Transverse colon (tissue), 4 donors: Measurements from ENCODE around the gene CAPSL. TPM values are rescaled to one million over a fixed set of nuclear protein-coding genes. Genes with fewer than 3 reads are reported as not detected.

Experiments used
- DNase-seq: peaks from one replicate; pipeline ENCODE4 v3.0.0-alpha.2; 2019
- H3K27ac ChIP-seq, 4 donors: fragments of 200-600 bp; sonication (generic); 2 replicates each; pipeline ENCODE4 v1.5.1; 2016 to 2018; ENCODE audit warnings: inconsistent platforms in 4 of 4
- H3K27me3 ChIP-seq: fragments of 200-600 bp; sonication (generic); 2 replicates; pipeline ENCODE4 v1.5.1; 2017; ENCODE audit warnings: inconsistent platforms
- H3K36me3 ChIP-seq, 4 donors: fragments of 200-600 bp; sonication (generic); 2 replicates each; pipeline ENCODE4 v1.5.1; 2017 to 2019; ENCODE audit warnings: inconsistent platforms in 4 of 4
- H3K4me1 ChIP-seq, 4 donors: fragments of 200-600 bp; sonication (generic); 2 replicates each; pipeline ENCODE4 v1.5.1; 2017 to 2020; ENCODE audit warnings: inconsistent platforms in 4 of 4
- H3K4me3 ChIP-seq, 4 donors: fragments of 200-600 bp; sonication (generic); 1 replicate in 1 of 4; 2 replicates in 3 of 4; pipeline versions ENCODE4 v1.5.1 to v1.6.1; 2017 to 2019; ENCODE audit warnings: inconsistent platforms in 4 of 4
- H3K9me3 ChIP-seq, 2 donors: fragments of 200-600 bp; sonication (generic); 2 replicates each; pipeline ENCODE4 v1.5.1; 2017 to 2019; ENCODE audit warnings: inconsistent platforms in 2 of 2
- EP300 ChIP-seq: sonication (generic); formaldehyde crosslinking; IDR thresholded peaks from one replicate; pipeline ENCODE4 v1.6.1; 2017; ENCODE audit warnings: antibody characterized with exemption, low read depth
- POLR2A ChIP-seq: fragments of 450-650 bp; IDR thresholded peaks from one replicate; pipeline ENCODE4 v1.6.1; 2016; ENCODE audit warnings: antibody characterized with exemption, mild to moderate bottlenecking, moderate library complexity
- POLR2AphosphoS5 ChIP-seq, 3 donors: sonication (generic); formaldehyde crosslinking; IDR thresholded peaks; one replicate each; pipeline ENCODE4 v1.6.1; 2016; ENCODE audit warnings: antibody characterized with exemption in 3 of 3
- WGBS, 2 donors: methylation state at CpG; one replicate each; pipeline ENCODE4 v1.1.5; 2018; ENCODE audit warnings: low coverage in 1 of 2; 5-methylcytosine and 5-hydroxymethylcytosine counted together
- in situ Hi-C, 4 donors: fragments of 200-750 bp; cut with MboI; loops; one replicate each; pipeline versions ENCODE4 v1.15.0 to v1.15.1; 2017; ENCODE audit warnings: low sequenced_read_pairs in 3 of 4, low pct_ligation_motif_present in 1 of 4, low pct_unique_long_range_greater_than_20kb in 1 of 4
- intact Hi-C: fragments of 100-400 bp; cut with DNase I; formaldehyde crosslinking; loops from one replicate; pipeline ENCODE4 v1.15.1; 2023; ENCODE audit warnings: low total_unique reads
- total RNA-seq, 4 donors: library from RNA; depleted of rRNA; stranded (reverse); fragments of >200 nt; gene quantifications; one replicate each; pipeline ENCODE4 v1.1.0, GENCODE V29; 2016
- TF ChIP-seq, protein P1 (sequence below), 5 experiments: fragments of 200-600 bp in 3 of 5; fragments of 450-650 bp in 2 of 5; sonication (generic) in 3 of 5; IDR thresholded peaks; 1 replicate in 2 of 5; 2 replicates in 3 of 5; pipeline ENCODE4 v1.5.1; 2016 to 2017; ENCODE audit warnings: antibody characterized with exemption in 5 of 5, inconsistent platforms in 3 of 5, mild to moderate bottlenecking in 2 of 5, moderate library complexity in 1 of 5

CAPSL gene
- total RNA-seq, 4 donors from 2014 or later, result not detected

DNA sequence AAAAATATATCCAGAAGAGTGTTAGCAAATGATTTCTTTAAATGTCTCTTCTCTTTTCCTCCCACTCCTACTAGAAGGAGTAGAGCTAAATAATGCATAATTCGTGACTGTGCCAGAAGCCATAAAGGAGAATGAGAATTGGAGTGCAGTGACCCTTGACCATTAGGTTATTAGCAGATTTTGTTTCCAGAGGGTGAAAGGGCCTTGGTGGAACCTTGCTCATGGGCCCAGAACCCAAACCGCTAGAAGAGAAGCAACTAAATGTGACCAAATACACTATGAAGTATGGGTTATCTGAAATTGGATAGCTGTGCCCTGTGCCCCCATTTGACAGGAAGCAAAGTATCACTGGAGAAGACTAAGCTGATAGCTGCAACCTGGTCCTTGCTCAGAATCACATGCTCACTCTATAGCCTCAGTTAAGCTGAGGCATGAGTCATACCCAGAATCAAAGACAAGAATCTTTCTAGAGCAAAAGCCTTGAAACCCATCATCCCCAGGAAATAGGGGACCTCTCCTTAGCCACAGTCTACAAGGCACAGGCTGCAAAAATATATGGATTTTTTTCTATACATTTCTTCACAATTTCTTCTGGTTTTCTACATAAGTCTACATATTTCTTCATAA is 36.3 kb downstream of the CAPSL start:
- DNase-seq, result no peak
- intact Hi-C loops, result no loop called here

DNA sequence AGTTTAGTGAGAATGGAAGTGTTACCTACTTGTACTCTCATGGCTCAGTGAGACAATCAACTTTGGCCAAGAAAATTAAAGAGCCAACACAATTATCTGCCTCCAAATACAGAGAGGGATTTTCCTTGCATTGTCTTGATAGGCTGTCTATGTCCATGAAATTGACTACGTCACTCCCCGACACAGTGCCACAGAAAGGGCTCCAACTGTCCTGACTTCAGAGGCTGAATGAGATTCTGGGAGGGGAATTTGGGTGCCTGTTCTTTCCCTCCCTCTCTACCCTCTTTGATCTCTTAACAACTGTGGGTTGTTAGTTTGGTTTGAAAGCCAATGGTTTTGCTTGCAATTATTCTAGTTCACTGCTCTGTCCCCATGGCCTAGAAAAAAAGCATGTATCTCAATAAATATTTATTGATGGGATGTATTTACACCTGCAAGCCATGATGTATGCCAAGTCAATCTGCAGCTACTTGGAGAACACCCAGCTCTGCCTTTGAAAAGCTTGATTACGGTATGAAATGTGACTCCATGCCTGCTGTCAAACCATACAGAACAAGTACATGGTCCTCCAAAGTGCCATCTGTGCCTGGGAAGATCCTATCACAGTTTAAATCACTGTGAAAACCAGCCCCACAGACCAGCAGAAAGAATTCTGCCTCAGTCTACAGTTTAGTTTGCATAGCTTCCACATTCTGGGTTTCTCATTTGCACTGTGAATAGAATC is 37.3 kb downstream of the CAPSL start:
- 76 to 90% methylated on average over 3 of the region's 3 CpGs for WGBS, 2 donors
- H3K4me1 ChIP-seq, result no peaks in the 10 kb centered on the region
- no peak overlapping the region for H3K27ac ChIP-seq
- DNase-seq, result no peak
- no peaks in the 10 kb centered on the region for H3K27me3 ChIP-seq
- H3K9me3 ChIP-seq, result no peaks in the 10 kb centered on the region
- in situ Hi-C loops, result loop anchor here in 2 of 4 donors (25.0 kb wide), 2 partner anchors 239 to 264 kb away; no protein-coding TSS in a partner anchor
- no peak overlapping the region for H3K4me3 ChIP-seq
- intact Hi-C loops, result no loop called here
- no peaks in the 10 kb centered on the region for H3K36me3 ChIP-seq
- no peak for TF ChIP-seq POLR2A
- no peak for TF ChIP-seq POLR2AphosphoS5 (IDR thresholded peaks at IDR 0.05)
- TF ChIP-seq EP300, result no peak
- TF ChIP-seq, protein P1, sequence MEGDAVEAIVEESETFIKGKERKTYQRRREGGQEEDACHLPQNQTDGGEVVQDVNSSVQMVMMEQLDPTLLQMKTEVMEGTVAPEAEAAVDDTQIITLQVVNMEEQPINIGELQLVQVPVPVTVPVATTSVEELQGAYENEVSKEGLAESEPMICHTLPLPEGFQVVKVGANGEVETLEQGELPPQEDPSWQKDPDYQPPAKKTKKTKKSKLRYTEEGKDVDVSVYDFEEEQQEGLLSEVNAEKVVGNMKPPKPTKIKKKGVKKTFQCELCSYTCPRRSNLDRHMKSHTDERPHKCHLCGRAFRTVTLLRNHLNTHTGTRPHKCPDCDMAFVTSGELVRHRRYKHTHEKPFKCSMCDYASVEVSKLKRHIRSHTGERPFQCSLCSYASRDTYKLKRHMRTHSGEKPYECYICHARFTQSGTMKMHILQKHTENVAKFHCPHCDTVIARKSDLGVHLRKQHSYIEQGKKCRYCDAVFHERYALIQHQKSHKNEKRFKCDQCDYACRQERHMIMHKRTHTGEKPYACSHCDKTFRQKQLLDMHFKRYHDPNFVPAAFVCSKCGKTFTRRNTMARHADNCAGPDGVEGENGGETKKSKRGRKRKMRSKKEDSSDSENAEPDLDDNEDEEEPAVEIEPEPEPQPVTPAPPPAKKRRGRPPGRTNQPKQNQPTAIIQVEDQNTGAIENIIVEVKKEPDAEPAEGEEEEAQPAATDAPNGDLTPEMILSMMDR (IDR thresholded peaks at IDR 0.05), result no peak

More for the DNA sequence above, 36.3 kb downstream of the CAPSL start:
- no peaks in the 10 kb centered on the region for H3K27me3 ChIP-seq
- TF ChIP-seq, protein P1 (IDR thresholded peaks at IDR 0.05), result no peak
- no peak for TF ChIP-seq EP300
- TF ChIP-seq POLR2A, result no peak
- no peak for TF ChIP-seq POLR2AphosphoS5 (IDR thresholded peaks at IDR 0.05)
- H3K36me3 ChIP-seq, result no peaks in the 10 kb centered on the region
- H3K27ac ChIP-seq, result no peak overlapping the region
- H3K4me1 ChIP-seq, result no peaks in the 10 kb centered on the region
- no peaks in the 10 kb centered on the region for H3K9me3 ChIP-seq
- H3K4me3 ChIP-seq, result no peak overlapping the region
- WGBS, 2 donors, result 32 to 56% methylated on average over 2 of the region's 2 CpGs
- in situ Hi-C loops, result loop anchor here in 2 of 4 donors (25.0 kb wide), 2 partner anchors 240 to 265 kb away; no protein-coding TSS in a partner anchor

DNA sequence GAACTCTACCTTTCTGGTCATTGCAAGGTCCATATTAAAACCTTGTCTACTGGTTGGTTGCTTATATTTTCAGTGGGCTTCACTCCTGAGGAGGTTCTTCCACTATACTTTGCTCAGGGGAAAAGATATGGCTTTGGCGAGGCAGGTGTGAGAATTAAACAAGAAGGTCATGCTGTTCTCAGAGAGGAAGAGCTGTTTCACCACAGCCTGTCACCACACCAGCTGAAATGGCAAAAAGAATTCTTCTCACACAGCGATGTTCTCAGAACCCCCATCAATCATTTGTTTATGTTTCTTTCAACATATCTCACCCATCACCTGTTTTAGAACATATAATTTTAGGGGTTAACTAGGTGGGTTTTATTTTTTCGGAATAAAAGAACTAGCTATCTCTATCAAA is 38.6 kb downstream of the CAPSL start:
- DNase-seq, result no peak
- Histone ChIP-seq H3K4me3 (no peak overlapping the region), H3K4me1 (no peaks in the 10 kb centered on the region), H3K27ac (no peak overlapping the region), H3K27me3 (no peaks in the 10 kb centered on the region), H3K36me3 (no peaks in the 10 kb centered on the region), H3K9me3 (no peaks in the 10 kb centered on the region)
- in situ Hi-C loops, result loop anchor here in 2 of 4 donors (25.0 kb wide), 2 partner anchors 237 to 262 kb away; no protein-coding TSS in a partner anchor
- intact Hi-C loops, result no loop called here
- TF ChIP-seq, protein P1 (IDR thresholded peaks at IDR 0.05), result no peak
- TF ChIP-seq EP300 (no peak), POLR2A (no peak), POLR2AphosphoS5 (IDR thresholded peaks at IDR 0.05) (no peak)
- WGBS, 2 donors, result 42 to 50% methylated on average over 2 to 3 of the region's 3 CpGs

DNA sequence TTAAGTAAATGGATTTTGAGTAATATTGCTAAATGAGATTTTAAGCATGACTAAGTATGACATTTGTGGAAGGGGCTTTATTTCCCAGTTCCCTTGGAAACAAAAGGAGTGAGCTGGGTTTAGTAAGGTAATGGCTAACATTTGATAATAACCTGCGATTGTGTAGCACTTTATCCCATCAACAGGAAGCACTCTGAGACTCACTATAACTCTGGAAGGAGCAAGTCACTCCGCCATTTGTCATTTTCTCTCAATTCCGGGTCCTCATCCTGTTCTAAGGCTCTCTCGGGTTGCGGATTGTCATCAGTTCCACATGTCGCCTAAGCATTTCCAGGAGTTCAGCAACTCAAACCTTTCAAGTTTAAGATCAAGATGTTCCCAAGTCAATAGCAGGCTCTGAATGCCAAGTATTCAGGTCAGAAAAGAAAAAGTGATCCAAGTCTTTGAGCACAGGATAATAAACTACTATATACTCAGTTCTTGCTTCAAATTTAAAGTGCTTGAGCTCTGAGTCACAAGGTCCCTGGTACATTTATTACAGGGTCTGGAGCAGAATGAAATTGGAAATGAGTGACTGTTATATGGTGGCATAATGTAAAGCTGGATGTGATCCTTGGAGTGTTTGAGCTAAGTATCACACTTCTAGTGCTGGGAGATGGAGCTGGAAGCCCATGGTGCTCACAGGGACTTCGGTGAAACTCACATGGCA is 39.3 kb downstream of the CAPSL start:
- TF ChIP-seq EP300 (no peak), POLR2AphosphoS5 (IDR thresholded peaks at IDR 0.05) (no peak), POLR2A (no peak)
- TF ChIP-seq, protein P1 (IDR thresholded peaks at IDR 0.05), result no peak
- no peaks in the 10 kb centered on the region for H3K9me3 ChIP-seq
- intact Hi-C loops (no loop called here), in situ Hi-C loops (no loop called here)
- H3K4me1 ChIP-seq, result no peaks in the 10 kb centered on the region
- H3K36me3 ChIP-seq, result no peaks in the 10 kb centered on the region
- H3K4me3 ChIP-seq, result no peak overlapping the region
- WGBS, 2 donors, result 75 to 86% methylated on average over 6 to 7 of the region's 7 CpGs
- no peaks in the 10 kb centered on the region for H3K27me3 ChIP-seq
- H3K27ac ChIP-seq, result no peak overlapping the region
- no peak for DNase-seq
